Measurements from ENCODE around the gene RBM20. TPM values are rescaled to one million over a fixed set of nuclear protein-coding genes. Genes with fewer than 3 reads are reported as not detected.
A peak's percentile ranks its signal among the peaks of the same experiment; 100 is the strongest.

The RBM20 gene
- total and polyA plus RNA-seq, 2 of the 13 experiments (the other 11 are each of a cell fraction or from before 2014, with no cell fraction given): 0.02 to 0.22 TPM

DNA sequence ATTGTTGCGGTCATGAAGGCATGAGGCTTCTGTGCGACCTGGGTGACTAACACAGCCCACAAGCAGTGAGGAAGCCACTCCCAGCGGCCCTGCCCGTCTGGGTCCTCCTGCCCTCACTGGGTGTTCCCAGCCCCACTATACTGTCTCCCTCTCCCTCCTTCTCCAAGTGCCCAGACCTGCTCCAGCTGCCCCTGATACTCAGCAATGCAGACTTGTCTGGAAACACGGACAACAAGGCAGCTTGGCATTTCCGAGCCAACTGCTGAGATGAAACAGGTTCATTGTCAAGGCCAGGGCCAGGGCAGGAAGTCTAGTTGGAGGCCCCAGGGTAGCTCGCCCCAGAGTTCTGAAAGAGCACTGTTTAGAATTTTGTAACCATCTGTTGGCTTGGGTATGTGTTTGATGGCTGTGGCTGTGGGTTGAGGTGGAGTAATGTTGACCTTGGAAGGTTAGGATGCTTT is 95.7 kb downstream of the RBM20 start (continued):
- TF ChIP-seq, protein P1, sequence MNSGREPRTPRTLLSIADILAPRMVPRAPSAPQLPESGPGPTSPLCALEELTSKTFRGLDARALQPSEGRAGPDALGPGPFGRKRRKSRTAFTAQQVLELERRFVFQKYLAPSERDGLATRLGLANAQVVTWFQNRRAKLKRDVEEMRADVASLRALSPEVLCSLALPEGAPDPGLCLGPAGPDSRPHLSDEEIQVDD (CRISPR knock-in tag; IDR thresholded peaks at IDR 0.05; ENCODE audit: borderline replicate concordance): no peak
- TF ChIP-seq ARHGAP35 (CRISPR knock-in tag; IDR thresholded peaks at IDR 0.05; ENCODE audit: borderline replicate concordance) (no peak), ZNF510 (CRISPR knock-in tag; IDR thresholded peaks at IDR 0.05; ENCODE audit: low read depth) (no peak), ZNF562 (CRISPR knock-in tag; IDR thresholded peaks at IDR 0.05; ENCODE audit: borderline replicate concordance) (peak; percentile 13; the same call in 1 of the 2 replicates), MZF1 (CRISPR knock-in tag; IDR thresholded peaks at IDR 0.05; ENCODE audit: borderline replicate concordance) (no peak), NR3C1 (CRISPR knock-in tag; IDR thresholded peaks at IDR 0.05) (no peak), RARG (CRISPR knock-in tag; IDR thresholded peaks at IDR 0.05; ENCODE audit: low read depth) (no peak), KDM3A (CRISPR knock-in tag; IDR thresholded peaks at IDR 0.05; ENCODE audit: low read depth) (0 out of 2 replicates have a peak, but pooled peaks have one; percentile 39), ZNF720 (CRISPR knock-in tag; IDR thresholded peaks at IDR 0.05) (no peak), ZNF10 (CRISPR knock-in tag; IDR thresholded peaks at IDR 0.05; ENCODE audit: borderline replicate concordance, low read depth) (no peak), GATAD2A (CRISPR knock-in tag; IDR thresholded peaks at IDR 0.05) (peak; percentile 81), MAZ (IDR thresholded peaks at IDR 0.05; ENCODE audit: borderline replicate concordance, low read depth, low read length) (no peak), MAZ (CRISPR knock-in tag; IDR thresholded peaks at IDR 0.05; ENCODE audit: low read depth) (no peak)
- TF ChIP-seq, protein P2, sequence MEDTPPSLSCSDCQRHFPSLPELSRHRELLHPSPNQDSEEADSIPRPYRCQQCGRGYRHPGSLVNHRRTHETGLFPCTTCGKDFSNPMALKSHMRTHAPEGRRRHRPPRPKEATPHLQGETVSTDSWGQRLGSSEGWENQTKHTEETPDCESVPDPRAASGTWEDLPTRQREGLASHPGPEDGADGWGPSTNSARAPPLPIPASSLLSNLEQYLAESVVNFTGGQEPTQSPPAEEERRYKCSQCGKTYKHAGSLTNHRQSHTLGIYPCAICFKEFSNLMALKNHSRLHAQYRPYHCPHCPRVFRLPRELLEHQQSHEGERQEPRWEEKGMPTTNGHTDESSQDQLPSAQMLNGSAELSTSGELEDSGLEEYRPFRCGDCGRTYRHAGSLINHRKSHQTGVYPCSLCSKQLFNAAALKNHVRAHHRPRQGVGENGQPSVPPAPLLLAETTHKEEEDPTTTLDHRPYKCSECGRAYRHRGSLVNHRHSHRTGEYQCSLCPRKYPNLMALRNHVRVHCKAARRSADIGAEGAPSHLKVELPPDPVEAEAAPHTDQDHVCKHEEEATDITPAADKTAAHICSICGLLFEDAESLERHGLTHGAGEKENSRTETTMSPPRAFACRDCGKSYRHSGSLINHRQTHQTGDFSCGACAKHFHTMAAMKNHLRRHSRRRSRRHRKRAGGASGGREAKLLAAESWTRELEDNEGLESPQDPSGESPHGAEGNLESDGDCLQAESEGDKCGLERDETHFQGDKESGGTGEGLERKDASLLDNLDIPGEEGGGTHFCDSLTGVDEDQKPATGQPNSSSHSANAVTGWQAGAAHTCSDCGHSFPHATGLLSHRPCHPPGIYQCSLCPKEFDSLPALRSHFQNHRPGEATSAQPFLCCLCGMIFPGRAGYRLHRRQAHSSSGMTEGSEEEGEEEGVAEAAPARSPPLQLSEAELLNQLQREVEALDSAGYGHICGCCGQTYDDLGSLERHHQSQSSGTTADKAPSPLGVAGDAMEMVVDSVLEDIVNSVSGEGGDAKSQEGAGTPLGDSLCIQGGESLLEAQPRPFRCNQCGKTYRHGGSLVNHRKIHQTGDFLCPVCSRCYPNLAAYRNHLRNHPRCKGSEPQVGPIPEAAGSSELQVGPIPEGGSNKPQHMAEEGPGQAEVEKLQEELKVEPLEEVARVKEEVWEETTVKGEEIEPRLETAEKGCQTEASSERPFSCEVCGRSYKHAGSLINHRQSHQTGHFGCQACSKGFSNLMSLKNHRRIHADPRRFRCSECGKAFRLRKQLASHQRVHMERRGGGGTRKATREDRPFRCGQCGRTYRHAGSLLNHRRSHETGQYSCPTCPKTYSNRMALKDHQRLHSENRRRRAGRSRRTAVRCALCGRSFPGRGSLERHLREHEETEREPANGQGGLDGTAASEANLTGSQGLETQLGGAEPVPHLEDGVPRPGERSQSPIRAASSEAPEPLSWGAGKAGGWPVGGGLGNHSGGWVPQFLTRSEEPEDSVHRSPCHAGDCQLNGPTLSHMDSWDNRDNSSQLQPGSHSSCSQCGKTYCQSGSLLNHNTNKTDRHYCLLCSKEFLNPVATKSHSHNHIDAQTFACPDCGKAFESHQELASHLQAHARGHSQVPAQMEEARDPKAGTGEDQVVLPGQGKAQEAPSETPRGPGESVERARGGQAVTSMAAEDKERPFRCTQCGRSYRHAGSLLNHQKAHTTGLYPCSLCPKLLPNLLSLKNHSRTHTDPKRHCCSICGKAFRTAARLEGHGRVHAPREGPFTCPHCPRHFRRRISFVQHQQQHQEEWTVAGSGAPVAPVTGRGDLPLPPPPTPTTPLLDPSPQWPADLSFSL (CRISPR knock-in tag; IDR thresholded peaks at IDR 0.05): 0 out of 2 replicates have a peak, but pooled peaks have one; percentile 21
- TF ChIP-seq, protein P3, sequence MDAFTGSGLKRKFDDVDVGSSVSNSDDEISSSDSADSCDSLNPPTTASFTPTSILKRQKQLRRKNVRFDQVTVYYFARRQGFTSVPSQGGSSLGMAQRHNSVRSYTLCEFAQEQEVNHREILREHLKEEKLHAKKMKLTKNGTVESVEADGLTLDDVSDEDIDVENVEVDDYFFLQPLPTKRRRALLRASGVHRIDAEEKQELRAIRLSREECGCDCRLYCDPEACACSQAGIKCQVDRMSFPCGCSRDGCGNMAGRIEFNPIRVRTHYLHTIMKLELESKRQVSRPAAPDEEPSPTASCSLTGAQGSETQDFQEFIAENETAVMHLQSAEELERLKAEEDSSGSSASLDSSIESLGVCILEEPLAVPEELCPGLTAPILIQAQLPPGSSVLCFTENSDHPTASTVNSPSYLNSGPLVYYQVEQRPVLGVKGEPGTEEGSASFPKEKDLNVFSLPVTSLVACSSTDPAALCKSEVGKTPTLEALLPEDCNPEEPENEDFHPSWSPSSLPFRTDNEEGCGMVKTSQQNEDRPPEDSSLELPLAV (CRISPR knock-in tag; conservative IDR thresholded peaks at IDR 0.05; ENCODE audit: low read depth): no peak
- TF ChIP-seq, protein P4, sequence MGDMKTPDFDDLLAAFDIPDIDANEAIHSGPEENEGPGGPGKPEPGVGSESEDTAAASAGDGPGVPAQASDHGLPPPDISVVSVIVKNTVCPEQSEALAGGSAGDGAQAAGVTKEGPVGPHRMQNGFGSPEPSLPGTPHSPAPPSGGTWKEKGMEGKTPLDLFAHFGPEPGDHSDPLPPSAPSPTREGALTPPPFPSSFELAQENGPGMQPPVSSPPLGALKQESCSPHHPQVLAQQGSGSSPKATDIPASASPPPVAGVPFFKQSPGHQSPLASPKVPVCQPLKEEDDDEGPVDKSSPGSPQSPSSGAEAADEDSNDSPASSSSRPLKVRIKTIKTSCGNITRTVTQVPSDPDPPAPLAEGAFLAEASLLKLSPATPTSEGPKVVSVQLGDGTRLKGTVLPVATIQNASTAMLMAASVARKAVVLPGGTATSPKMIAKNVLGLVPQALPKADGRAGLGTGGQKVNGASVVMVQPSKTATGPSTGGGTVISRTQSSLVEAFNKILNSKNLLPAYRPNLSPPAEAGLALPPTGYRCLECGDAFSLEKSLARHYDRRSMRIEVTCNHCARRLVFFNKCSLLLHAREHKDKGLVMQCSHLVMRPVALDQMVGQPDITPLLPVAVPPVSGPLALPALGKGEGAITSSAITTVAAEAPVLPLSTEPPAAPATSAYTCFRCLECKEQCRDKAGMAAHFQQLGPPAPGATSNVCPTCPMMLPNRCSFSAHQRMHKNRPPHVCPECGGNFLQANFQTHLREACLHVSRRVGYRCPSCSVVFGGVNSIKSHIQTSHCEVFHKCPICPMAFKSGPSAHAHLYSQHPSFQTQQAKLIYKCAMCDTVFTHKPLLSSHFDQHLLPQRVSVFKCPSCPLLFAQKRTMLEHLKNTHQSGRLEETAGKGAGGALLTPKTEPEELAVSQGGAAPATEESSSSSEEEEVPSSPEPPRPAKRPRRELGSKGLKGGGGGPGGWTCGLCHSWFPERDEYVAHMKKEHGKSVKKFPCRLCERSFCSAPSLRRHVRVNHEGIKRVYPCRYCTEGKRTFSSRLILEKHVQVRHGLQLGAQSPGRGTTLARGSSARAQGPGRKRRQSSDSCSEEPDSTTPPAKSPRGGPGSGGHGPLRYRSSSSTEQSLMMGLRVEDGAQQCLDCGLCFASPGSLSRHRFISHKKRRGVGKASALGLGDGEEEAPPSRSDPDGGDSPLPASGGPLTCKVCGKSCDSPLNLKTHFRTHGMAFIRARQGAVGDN (CRISPR knock-in tag; IDR thresholded peaks at IDR 0.05): peak; percentile 51
